Hepatocyte (in vitro differentiated cells): ENCODE results near the gene IGFL2.

Source experiments
- EZH2 ChIP-seq: fragments of 200-600 bp; sonication (generic); IDR thresholded peaks from 2 replicates; pipeline ENCODE4 v1.6.1; 2016; ENCODE audit warnings: antibody characterized with exemption, mild to moderate bottlenecking, borderline replicate concordance
- EZH2phosphoT487 ChIP-seq: fragments of 200-600 bp; sonication (generic); IDR thresholded peaks from one replicate; pipeline ENCODE4 v1.6.1; 2018; ENCODE audit warnings: antibody characterized with exemption, mild to moderate bottlenecking, low read depth, moderate library complexity; ENCODE audit not compliant: unreplicated experiment, severe bottlenecking
- TF ChIP-seq, protein P1 (sequence below): fragments of 200-600 bp; sonication (generic); IDR thresholded peaks from 2 replicates; pipeline ENCODE4 v1.5.1; 2016; ENCODE audit warnings: antibody characterized with exemption, mild to moderate bottlenecking; ENCODE audit not compliant: poor library complexity

DNA sequence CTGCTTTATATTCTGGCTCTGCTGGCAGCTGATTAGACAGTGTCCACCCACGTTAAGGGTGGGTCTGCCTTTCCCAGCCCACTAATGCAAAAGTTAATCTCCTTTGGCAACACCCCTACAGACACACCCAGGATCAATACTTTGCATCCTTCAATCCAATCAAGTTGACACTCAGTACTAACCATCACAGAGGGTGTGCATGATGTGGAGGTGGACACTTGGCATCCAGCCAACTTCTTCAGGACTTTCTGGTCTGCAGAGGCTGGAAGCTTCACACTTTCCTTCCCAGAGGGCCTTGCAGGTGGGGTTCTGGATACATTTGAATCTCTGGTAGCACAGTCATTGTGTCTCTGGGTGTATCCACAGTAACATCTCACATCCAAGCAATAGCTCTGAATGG lies 62.6 kb downstream of the IGFL2 start:
- TF ChIP-seq EZH2 (no peak), EZH2phosphoT487 (no peak)
- TF ChIP-seq, protein P1, sequence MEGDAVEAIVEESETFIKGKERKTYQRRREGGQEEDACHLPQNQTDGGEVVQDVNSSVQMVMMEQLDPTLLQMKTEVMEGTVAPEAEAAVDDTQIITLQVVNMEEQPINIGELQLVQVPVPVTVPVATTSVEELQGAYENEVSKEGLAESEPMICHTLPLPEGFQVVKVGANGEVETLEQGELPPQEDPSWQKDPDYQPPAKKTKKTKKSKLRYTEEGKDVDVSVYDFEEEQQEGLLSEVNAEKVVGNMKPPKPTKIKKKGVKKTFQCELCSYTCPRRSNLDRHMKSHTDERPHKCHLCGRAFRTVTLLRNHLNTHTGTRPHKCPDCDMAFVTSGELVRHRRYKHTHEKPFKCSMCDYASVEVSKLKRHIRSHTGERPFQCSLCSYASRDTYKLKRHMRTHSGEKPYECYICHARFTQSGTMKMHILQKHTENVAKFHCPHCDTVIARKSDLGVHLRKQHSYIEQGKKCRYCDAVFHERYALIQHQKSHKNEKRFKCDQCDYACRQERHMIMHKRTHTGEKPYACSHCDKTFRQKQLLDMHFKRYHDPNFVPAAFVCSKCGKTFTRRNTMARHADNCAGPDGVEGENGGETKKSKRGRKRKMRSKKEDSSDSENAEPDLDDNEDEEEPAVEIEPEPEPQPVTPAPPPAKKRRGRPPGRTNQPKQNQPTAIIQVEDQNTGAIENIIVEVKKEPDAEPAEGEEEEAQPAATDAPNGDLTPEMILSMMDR, result no peak
